Testis (tissue), 3 donors: Measurements from ENCODE around the gene KRT15. TPM values are rescaled to one million over a fixed set of nuclear protein-coding genes. Genes with fewer than 3 reads are reported as not detected.
A peak's percentile ranks its signal among the peaks of the same experiment; 100 is the strongest.

Experiments used
- DNase-seq: peaks from one replicate; pipeline ENCODE4 v3.0.0-alpha.2; 2019
- H3K27ac ChIP-seq, 2 donors: fragments of 200-600 bp; sonication (generic); one replicate each; pipeline ENCODE4 v1.5.1; 2019
- H3K27me3 ChIP-seq: fragments of 200-600 bp; sonication (generic); one replicate; pipeline ENCODE4 v1.5.1; 2019
- H3K36me3 ChIP-seq: fragments of 200-600 bp; sonication (generic); one replicate; pipeline ENCODE4 v1.5.1; 2017; ENCODE audit warnings: low read depth; ENCODE audit errors: missing control alignments
- H3K4me1 ChIP-seq: fragments of 200-600 bp; sonication (generic); one replicate; pipeline ENCODE4 v1.5.1; 2019
- H3K4me3 ChIP-seq, 2 donors: fragments of 200-600 bp; sonication (generic); one replicate each; pipeline ENCODE4 v1.5.1; 2017 to 2019
- H3K9me3 ChIP-seq: fragments of 200-600 bp; sonication (generic); one replicate; pipeline ENCODE4 v1.5.1; 2017
- POLR2A ChIP-seq: fragments of 450-650 bp; IDR thresholded peaks from one replicate; pipeline ENCODE4 v1.6.1; 2017; ENCODE audit warnings: antibody characterized with exemption, mild to moderate bottlenecking, moderate library complexity
- WGBS, 2 donors: methylation state at CpG; one replicate each; pipeline ENCODE4 v1.1.5; 2018; 5-methylcytosine and 5-hydroxymethylcytosine counted together
- intact Hi-C: fragments of 100-400 bp; cut with DNase I; formaldehyde crosslinking; loops from one replicate; pipeline ENCODE4 v1.15.1; 2023; ENCODE audit warnings: low total_unique reads
- polyA plus RNA-seq: library from polyadenylated mRNA; stranded (reverse); fragments of 350-450 nt; fragmentation: Illumina TruSeq; extraction: RNeasy Lipid Tissue Mini Kit (QIAGEN cat#74804); gene quantifications from one replicate; pipeline ENCODE4 v1.2.3, GENCODE V29; 2014; ENCODE audit warnings: low read depth, low replicate concordance; ENCODE audit not compliant: insufficient read depth
- total RNA-seq, 2 donors: library from RNA; depleted of rRNA; stranded (reverse); fragments of >200 nt; gene quantifications; one replicate each; pipeline ENCODE4 v1.2.3, GENCODE V29; 2016
- TF ChIP-seq, protein P1 (sequence below), 3 experiments: fragments of 450-650 bp in 2 of 3; fragments of 200-600 bp in 1 of 3; sonication (generic) in 1 of 3; IDR thresholded peaks; one replicate each; pipeline ENCODE4 v1.5.1; 2016 to 2019; ENCODE audit warnings: antibody characterized with exemption in 3 of 3, mild to moderate bottlenecking in 2 of 3, moderate library complexity in 1 of 3

KRT15 gene
- total and polyA plus RNA-seq, 3 donors from 2014 or later: 5.8 to 21.7 (median 19.4) TPM

DNA sequence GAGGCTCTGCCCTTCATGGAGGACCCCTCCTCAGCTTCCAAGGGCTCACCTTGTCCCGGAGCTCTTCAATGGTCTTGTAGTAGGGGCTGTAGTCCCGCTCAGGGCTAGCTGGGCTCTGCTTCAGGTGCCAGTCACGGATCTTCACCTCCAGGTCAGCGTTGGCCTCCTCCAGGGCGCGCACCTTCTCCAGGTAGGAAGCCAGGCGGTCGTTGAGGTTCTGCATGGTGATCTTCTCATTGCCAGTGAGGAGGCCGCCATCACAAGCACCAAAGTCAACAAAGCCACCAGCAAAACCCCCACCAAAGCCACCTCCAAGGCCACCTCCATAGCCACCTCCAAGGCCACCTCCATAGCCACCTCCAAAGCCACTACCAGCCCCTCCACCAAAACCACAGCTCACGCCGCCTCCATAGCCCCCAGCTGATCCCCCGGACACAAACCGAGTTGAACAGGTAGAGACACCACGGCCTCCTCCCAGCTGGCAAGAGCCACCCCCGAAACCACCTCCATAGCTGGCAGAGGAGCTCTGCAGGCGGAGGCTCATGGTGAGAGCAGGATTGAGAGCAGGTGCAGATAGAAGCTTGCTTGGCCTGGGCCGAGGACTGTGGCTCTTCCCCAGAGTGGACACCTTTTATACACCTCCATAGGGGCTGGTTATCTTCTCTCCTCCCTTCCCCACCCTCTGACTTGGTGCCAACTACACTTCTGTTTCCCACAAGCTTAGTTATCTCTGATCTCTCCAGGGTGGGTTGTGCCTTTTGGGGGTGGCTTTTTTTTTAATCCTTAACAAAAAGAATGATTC lies 13.5 kb downstream of the KRT15 start, which contains the start of gene KRT13:
Gene KRT13 (minus strand): TSS at position 606 of the 802 bp plus-strand sequence. CDS start 62 bp downstream, at position 544.
- Histone ChIP-seq H3K9me3 (no peaks in the 10 kb centered on the region), H3K4me1 (peaks cover 11% of the 10 kb centered on the region), H3K36me3 (no peaks in the 10 kb centered on the region), H3K27ac (no peak within 1 kb of the TSS), H3K27me3 (no peaks in the 10 kb centered on the region), H3K4me3 (no peak within 1 kb of the TSS)
- intact Hi-C loops: no loop called here
- no peak for DNase-seq
- WGBS, 2 donors: 87 to 89% methylated on average over 14 to 17 of the region's 17 CpGs
- TF ChIP-seq POLR2A: no peak
- TF ChIP-seq, protein P1, sequence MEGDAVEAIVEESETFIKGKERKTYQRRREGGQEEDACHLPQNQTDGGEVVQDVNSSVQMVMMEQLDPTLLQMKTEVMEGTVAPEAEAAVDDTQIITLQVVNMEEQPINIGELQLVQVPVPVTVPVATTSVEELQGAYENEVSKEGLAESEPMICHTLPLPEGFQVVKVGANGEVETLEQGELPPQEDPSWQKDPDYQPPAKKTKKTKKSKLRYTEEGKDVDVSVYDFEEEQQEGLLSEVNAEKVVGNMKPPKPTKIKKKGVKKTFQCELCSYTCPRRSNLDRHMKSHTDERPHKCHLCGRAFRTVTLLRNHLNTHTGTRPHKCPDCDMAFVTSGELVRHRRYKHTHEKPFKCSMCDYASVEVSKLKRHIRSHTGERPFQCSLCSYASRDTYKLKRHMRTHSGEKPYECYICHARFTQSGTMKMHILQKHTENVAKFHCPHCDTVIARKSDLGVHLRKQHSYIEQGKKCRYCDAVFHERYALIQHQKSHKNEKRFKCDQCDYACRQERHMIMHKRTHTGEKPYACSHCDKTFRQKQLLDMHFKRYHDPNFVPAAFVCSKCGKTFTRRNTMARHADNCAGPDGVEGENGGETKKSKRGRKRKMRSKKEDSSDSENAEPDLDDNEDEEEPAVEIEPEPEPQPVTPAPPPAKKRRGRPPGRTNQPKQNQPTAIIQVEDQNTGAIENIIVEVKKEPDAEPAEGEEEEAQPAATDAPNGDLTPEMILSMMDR (IDR thresholded peaks at IDR 0.05): no peak

DNA sequence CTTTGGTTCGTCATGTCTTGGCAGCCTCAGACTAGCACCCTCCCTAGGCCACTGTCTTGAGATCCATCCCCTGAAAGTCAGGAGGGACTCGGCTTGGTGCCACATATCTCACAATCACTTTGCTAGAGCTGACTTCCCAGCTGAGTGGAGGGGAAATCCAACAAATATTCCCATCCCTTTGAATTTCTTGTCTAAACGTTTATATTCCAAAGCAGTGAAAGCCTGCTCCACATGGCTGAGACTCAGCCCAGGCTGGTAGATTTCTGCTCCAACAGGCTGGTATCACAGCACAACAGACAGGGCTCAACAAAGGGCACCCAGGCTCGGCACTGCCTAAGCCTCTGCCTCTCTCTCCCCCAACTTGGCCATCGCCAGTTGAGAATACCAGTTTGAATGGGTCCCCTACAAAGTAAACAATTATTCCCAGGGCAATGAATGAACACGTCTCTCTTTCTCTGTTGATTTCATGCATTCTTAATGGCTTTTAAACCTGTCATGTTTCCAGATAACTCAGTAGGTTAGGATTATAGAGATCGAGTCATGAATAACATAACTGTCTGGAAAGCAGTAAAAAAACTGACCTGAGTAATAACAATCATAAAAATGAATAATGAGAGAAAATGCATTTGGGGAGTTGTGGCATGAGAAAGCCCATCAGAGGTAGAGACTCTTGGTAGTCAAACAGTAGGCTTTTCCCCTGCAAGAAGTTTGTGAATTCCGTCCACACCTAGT lies 14.3 kb downstream of the KRT15 start:
- Histone ChIP-seq H3K27me3 (no peaks in the 10 kb centered on the region), H3K9me3 (no peaks in the 10 kb centered on the region), H3K4me3 (no peak overlapping the region), H3K27ac (no peak overlapping the region), H3K4me1 (peaks cover 11% of the 10 kb centered on the region), H3K36me3 (no peaks in the 10 kb centered on the region)
- intact Hi-C loops: no loop called here
- no peak for TF ChIP-seq POLR2A
- TF ChIP-seq, protein P1 (IDR thresholded peaks at IDR 0.05): no peak
- DNase-seq: peak; percentile 60
- 76% methylated on average over 8 of the region's 8 CpGs for WGBS, 2 donors

DNA sequence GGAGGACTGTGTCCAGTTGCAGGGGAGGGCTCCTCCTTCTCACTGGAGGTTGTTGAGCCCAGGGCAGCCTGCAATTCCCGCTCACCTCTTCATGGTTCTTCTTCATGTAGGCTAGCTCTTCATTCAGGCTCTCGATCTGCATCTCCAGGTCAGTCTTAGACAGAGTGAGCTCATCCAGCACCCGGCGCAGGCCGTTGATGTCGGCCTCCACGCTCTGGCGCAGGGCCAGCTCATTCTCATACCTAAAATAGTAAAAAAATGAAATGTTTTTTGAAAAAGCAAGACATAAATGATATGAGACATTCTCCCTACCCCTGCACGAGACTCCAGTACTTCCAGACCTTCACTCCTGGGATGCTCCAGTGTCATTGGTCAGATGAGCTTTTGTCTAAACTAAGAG lies 15.5 kb downstream of the KRT15 start:
- Histone ChIP-seq H3K27ac (peak overlapping the region in 1 of 2 donors; percentile 11), H3K4me1 (peaks cover 11% of the 10 kb centered on the region), H3K4me3 (no peak overlapping the region), H3K9me3 (no peaks in the 10 kb centered on the region), H3K36me3 (no peaks in the 10 kb centered on the region), H3K27me3 (no peaks in the 10 kb centered on the region)
- TF ChIP-seq, protein P1 (IDR thresholded peaks at IDR 0.05): no peak
- no peak for TF ChIP-seq POLR2A
- 71 to 74% methylated on average over 9 of the region's 9 CpGs for WGBS, 2 donors
- no peak for DNase-seq
- intact Hi-C loops: no loop called here

DNA sequence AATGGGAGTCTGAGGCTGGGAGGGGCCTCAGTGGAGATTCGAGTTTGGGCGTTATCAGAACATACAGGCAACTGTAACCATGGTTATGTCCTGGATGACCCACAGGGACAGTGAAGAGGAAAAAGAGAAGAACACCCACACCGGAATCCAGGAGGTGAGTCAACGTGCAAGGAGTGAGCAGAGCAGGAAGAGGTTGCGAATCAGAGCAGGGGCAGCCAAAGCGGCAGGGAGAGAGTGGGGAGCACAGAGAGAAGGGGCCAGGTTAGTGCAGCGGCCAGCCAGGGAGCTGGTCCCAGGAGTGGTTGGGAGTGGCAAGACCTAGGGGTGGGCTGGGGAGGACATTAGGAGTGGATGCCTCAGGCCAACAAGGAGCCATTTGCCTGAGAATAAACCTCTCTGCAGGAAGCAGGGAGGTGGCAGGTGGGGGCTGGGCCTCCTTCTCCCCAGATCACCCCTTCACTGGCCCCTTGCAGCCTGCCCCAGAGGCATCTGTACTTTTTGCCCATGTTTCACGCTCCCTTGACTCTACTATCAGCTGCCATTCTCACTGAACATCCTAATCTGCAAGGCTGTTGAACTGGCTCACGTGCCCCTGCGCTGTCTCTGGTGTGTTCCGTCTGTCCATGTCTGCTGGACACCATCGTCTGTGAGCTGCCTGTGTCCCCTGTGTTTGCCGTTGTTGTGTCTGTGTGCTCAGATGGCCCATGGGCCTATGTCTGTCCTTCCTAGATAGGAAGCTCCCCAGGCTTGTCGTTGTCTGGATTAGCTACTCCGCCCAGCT lies 18.4 kb downstream of the KRT15 start:
- Histone ChIP-seq H3K27me3 (no peaks in the 10 kb centered on the region), H3K9me3 (no peaks in the 10 kb centered on the region), H3K27ac (no peak overlapping the region), H3K36me3 (no peaks in the 10 kb centered on the region), H3K4me3 (no peak overlapping the region), H3K4me1 (peaks cover 9% of the 10 kb centered on the region)
- DNase-seq: no peak
- TF ChIP-seq, protein P1 (IDR thresholded peaks at IDR 0.05): no peak
- no peak for TF ChIP-seq POLR2A
- intact Hi-C loops: no loop called here
- WGBS, 2 donors: 68 to 79% methylated on average over 15 of the region's 15 CpGs
